C4-2B (cell line): ENCODE results near the gene ALDH18A1.

Experiments
- ZFX ChIP-seq: fragments of 450-650 bp; IDR thresholded peaks from 2 replicates; pipeline ENCODE4 v1.6.1; 2017
- TF ChIP-seq, protein P1 (sequence below): fragments of 450-650 bp; conservative IDR thresholded peaks from 2 replicates; pipeline ENCODE4 v1.5.1; 2017; ENCODE audit warnings: mild to moderate bottlenecking

DNA sequence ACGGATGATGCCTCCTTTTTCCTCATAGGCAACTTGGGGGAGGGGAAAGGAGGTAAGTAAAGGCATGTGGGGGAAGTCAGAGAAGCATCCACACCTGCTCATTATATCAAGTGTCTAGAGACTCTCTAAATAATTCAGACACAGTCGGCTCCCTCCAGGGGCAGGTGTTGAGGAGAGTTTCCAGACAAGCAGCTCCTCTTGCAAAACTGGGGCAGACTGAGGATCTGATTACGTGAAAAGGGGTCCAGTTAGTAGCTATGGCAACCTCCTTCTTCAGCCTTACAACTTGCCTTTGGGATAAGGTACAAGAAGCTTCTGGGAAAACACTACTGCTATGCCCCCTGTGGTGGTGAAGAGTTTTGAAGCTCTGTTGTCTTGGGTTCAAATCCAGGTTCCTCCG is 56.4 kb downstream of the ALDH18A1 start:
- TF ChIP-seq, protein P1, sequence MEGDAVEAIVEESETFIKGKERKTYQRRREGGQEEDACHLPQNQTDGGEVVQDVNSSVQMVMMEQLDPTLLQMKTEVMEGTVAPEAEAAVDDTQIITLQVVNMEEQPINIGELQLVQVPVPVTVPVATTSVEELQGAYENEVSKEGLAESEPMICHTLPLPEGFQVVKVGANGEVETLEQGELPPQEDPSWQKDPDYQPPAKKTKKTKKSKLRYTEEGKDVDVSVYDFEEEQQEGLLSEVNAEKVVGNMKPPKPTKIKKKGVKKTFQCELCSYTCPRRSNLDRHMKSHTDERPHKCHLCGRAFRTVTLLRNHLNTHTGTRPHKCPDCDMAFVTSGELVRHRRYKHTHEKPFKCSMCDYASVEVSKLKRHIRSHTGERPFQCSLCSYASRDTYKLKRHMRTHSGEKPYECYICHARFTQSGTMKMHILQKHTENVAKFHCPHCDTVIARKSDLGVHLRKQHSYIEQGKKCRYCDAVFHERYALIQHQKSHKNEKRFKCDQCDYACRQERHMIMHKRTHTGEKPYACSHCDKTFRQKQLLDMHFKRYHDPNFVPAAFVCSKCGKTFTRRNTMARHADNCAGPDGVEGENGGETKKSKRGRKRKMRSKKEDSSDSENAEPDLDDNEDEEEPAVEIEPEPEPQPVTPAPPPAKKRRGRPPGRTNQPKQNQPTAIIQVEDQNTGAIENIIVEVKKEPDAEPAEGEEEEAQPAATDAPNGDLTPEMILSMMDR: no peak
- TF ChIP-seq ZFX: no peak
